ENCODE measurements around the gene IBA57.

Gene IBA57

DNA sequence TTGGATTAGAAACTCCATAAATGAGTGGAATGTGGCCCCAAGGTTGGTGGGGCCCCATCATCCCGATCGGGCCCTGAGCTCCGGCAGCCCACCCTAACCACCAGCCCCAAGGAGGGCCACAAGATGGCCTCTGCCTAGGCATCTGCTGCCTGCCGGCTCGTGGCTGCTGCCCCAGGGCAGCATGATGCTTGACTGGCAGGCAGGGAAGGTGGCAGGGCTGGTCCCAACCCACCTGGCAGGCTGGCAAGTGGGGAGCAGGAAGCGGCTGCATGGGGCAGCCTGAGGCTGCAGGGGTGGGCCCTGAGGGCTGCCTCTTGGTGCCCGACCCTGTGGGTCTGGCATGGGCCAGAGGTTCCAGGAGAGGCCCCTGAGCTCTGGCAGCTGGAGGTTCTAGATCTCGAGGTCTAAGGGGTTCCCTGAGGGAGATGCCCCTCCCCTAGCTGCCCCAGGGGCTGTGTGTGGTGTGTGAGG, 16.6 kb upstream of the IBA57 start:
- TF ChIP-seq POLR2AphosphoS5 (IDR thresholded peaks at IDR 0.05; ENCODE audit: low read depth, low read length) (no peak), POLR2A (IDR thresholded peaks at IDR 0.05; ENCODE audit: low read depth, low read length) (no peak), PAX5 (IDR thresholded peaks at IDR 0.05; ENCODE audit: insufficient read depth, low read length, severe bottlenecking) (no peak), SPI1 (IDR thresholded peaks at IDR 0.05; ENCODE audit: low read depth, low read length) (no peak), POU2F2 (IDR thresholded peaks at IDR 0.05; ENCODE audit: low read depth, low read length) (no peak), TAF1 (IDR thresholded peaks at IDR 0.05; ENCODE audit: low read depth, low read length) (no peak)
- FAIRE-seq (no peak), DNase-seq (ENCODE audit: insufficient read length, low spot score) (no peak)

DNA sequence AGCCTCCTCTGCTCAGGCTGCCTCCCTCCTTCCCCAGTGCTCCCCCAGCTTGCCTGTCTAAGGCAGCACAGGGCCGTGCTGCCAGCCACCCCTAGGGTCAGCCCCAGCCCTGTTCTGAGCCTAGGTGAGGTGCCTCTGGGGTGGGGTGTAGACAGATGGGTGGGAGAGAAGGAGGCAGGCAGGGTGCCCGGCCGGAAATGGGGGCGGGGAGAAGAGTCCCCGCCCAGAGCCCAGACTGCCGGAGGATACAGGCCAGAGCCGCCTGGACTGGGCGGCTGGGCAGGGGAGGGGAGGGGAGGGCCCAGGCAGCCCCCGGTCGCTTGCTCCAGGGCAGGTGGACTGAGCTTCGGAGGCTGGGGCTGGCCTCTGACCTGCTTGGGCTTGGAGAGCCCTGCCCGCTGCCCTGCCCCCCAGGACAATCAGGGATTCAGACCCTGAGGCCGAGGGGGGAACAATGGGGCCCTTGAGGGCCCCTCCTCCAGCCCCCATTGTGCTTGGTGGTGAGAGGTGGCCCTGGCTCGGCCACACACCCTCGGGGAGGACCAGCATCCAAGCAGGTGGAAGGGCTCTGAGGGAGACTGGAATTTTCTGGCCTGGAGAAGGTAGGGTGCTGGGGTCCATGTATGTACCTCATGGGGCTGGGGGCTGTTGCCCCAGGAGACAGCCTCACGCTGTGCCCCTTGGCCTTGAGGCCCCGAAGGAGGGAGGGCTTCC, 16.0 kb upstream of the IBA57 start, which contains the start of gene GJC2:
Gene GJC2, plus strand, starts transcription at position 525 of the 714 bp plus-strand sequence. CDS start 7,829 bp downstream, outside the sequence.
- DNase-seq (ENCODE audit: insufficient read length, low spot score) (no peak), FAIRE-seq (no peak)
- TF ChIP-seq POLR2AphosphoS5 (IDR thresholded peaks at IDR 0.05; ENCODE audit: low read depth, low read length) = no peak
- no peak for TF ChIP-seq PAX5 (IDR thresholded peaks at IDR 0.05; ENCODE audit: insufficient read depth, low read length, severe bottlenecking)
- no peak for TF ChIP-seq SPI1 (IDR thresholded peaks at IDR 0.05; ENCODE audit: low read depth, low read length)
- TF ChIP-seq TAF1 (IDR thresholded peaks at IDR 0.05; ENCODE audit: low read depth, low read length) = no peak
- no peak for TF ChIP-seq POU2F2 (IDR thresholded peaks at IDR 0.05; ENCODE audit: low read depth, low read length)
- no peak for TF ChIP-seq POLR2A (IDR thresholded peaks at IDR 0.05; ENCODE audit: low read depth, low read length)

GRCh38 chr1:228150120-228150460, 15.5 kb upstream of the IBA57 start:
- DNase-seq (ENCODE audit: insufficient read length, low spot score) (no peak), FAIRE-seq (no peak)
- no peak for TF ChIP-seq POLR2AphosphoS5 (IDR thresholded peaks at IDR 0.05; ENCODE audit: low read depth, low read length)
- no peak for TF ChIP-seq POLR2A (IDR thresholded peaks at IDR 0.05; ENCODE audit: low read depth, low read length)
- no peak for TF ChIP-seq PAX5 (IDR thresholded peaks at IDR 0.05; ENCODE audit: insufficient read depth, low read length, severe bottlenecking)
- TF ChIP-seq POU2F2 (IDR thresholded peaks at IDR 0.05; ENCODE audit: low read depth, low read length) = no peak
- no peak for TF ChIP-seq TAF1 (IDR thresholded peaks at IDR 0.05; ENCODE audit: low read depth, low read length)
- no peak for TF ChIP-seq SPI1 (IDR thresholded peaks at IDR 0.05; ENCODE audit: low read depth, low read length)

DNA sequence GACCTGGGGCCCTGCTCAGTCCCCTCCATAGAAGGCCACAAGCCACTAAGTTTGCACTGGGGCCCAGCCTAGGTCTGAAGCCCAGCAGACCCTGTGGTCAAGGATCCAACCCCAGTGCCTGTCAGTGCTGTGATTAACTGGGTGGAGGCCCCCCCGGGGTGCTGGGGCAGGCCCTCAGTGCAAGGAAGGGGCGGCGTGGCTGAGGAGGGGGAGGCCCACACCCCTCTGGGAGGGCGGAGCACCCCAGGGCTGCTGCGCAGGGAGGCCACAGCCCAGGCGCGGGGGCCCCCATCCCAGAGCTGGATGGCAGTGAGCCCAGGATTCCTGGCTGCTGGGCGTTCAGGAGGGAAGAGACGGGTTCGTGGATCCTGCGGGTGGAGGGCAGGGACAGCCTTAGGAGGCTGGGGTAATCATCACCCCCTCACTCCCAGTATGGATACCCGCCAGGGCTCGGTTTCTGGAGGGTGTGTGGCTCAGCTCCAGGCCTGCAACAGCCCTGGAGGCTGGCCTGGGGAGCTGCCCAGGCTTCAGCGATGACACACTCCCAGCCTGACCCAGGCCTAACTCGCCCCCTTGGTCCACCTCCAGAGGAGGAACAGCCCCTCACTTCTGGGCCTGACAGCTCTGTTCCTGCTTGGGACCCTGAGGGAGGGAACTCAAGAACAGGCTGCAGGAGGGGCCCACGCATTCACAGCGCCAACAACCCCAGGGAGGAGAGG, 15.0 kb upstream of the IBA57 start:
- FAIRE-seq (no peak), DNase-seq (ENCODE audit: insufficient read length, low spot score) (peak; percentile 25)

GRCh38 chr1:228151180-228151925, 14.3 kb upstream of the IBA57 start:
- TF ChIP-seq POLR2AphosphoS5 (IDR thresholded peaks at IDR 0.05; ENCODE audit: low read depth, low read length) (no peak), POU2F2 (IDR thresholded peaks at IDR 0.05; ENCODE audit: low read depth, low read length) (0 out of 2 replicates have a peak, but pooled peaks have one; percentile 8)
- DNase-seq (ENCODE audit: insufficient read length, low spot score) (peak; percentile 5), FAIRE-seq (no peak)

More for the DNA sequence above, 15.0 kb upstream of the IBA57 start:
- no peak for TF ChIP-seq SPI1 (IDR thresholded peaks at IDR 0.05; ENCODE audit: low read depth, low read length)
- no peak for TF ChIP-seq PAX5 (IDR thresholded peaks at IDR 0.05; ENCODE audit: insufficient read depth, low read length, severe bottlenecking)
- TF ChIP-seq POLR2AphosphoS5 (IDR thresholded peaks at IDR 0.05; ENCODE audit: low read depth, low read length) = no peak; the same call in 1 of the 2 replicates
- TF ChIP-seq TAF1 (IDR thresholded peaks at IDR 0.05; ENCODE audit: low read depth, low read length) = no peak
- no peak for TF ChIP-seq POU2F2 (IDR thresholded peaks at IDR 0.05; ENCODE audit: low read depth, low read length)
- TF ChIP-seq POLR2A (IDR thresholded peaks at IDR 0.05; ENCODE audit: low read depth, low read length) = no peak

DNA sequence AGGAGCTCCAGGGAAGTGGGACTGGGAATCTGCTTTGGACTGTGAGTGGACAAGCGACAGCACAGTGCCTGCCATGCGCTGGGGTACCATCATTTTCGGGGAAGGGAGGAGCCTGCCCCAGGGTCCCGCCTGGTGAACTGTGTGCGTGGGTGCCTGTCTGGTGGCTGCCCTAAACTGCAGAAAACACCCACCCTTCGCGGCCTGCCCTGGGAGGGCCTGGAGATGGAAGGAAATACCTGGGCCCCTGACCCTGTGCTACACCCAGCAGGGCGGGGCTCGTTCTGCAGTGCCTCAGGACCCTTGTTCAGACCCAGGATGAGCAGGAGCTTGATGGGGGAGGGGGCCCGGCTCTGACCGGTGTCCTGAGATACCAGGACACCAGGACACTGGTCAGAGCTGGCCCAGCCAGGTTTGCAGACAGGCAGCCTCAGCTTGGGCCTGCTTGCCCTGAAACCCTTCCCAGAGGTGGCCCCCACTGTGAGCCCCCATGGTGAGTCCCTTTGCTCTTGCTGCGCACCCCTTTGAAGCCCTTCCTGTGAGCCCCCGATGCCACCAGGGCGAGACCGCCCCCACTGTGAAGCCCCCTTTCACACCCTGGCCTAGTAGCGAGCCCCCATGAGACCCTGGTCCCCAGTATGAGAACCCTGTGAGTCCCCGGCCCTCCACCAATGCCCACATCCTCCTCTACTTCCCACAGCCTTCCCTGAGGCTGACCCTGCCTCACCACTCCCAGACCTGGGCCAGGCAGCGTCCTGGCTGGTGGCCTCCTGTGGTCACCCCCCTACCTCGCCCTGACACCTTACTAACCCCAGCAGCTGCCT, 13.3 kb upstream of the IBA57 start:
- no peak for FAIRE-seq
- no peak for TF ChIP-seq PAX5 (IDR thresholded peaks at IDR 0.05; ENCODE audit: insufficient read depth, low read length, severe bottlenecking)
- TF ChIP-seq TAF1 (IDR thresholded peaks at IDR 0.05; ENCODE audit: low read depth, low read length) = no peak
- TF ChIP-seq SPI1 (IDR thresholded peaks at IDR 0.05; ENCODE audit: low read depth, low read length) = no peak
- no peak for TF ChIP-seq POU2F2 (IDR thresholded peaks at IDR 0.05; ENCODE audit: low read depth, low read length)
- no peak for TF ChIP-seq POLR2A (IDR thresholded peaks at IDR 0.05; ENCODE audit: low read depth, low read length)
- DNase-seq (ENCODE audit: insufficient read length, low spot score) = peak; percentile 3

DNA sequence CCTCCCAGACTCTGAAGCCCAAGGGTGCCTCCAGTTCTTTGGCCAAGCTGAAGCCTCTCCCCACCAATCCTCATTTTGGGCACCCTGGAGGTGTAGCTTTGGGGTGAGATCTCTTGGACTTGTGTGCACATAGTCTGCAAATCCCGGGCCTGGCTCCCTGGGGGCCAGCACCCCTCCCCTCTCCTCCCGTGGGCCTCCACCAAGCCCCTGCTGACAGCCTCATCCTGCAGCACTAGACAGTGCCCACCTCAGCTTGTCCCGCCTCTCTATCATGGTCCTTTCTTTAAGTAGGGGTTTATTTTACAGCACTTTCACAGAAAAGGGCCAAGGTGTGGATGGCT, 12.7 kb upstream of the IBA57 start:
- TF ChIP-seq TAF1 (IDR thresholded peaks at IDR 0.05; ENCODE audit: low read depth, low read length) (no peak), PAX5 (IDR thresholded peaks at IDR 0.05; ENCODE audit: insufficient read depth, low read length, severe bottlenecking) (no peak), POLR2AphosphoS5 (IDR thresholded peaks at IDR 0.05; ENCODE audit: low read depth, low read length) (no peak), POU2F2 (IDR thresholded peaks at IDR 0.05; ENCODE audit: low read depth, low read length) (no peak), POLR2A (IDR thresholded peaks at IDR 0.05; ENCODE audit: low read depth, low read length) (no peak), SPI1 (IDR thresholded peaks at IDR 0.05; ENCODE audit: low read depth, low read length) (no peak)
- DNase-seq (ENCODE audit: insufficient read length, low spot score) = peak; percentile 12
- FAIRE-seq = no peak

GRCh38 chr1:228154021-228154669, 11.5 kb upstream of the IBA57 start:
- FAIRE-seq (no peak), DNase-seq (ENCODE audit: insufficient read length, low spot score) (no peak)
- TF ChIP-seq SPI1 (IDR thresholded peaks at IDR 0.05; ENCODE audit: low read depth, low read length) = no peak
- no peak for TF ChIP-seq POLR2AphosphoS5 (IDR thresholded peaks at IDR 0.05; ENCODE audit: low read depth, low read length)
- no peak for TF ChIP-seq PAX5 (IDR thresholded peaks at IDR 0.05; ENCODE audit: insufficient read depth, low read length, severe bottlenecking)
- no peak for TF ChIP-seq POU2F2 (IDR thresholded peaks at IDR 0.05; ENCODE audit: low read depth, low read length)
- no peak for TF ChIP-seq TAF1 (IDR thresholded peaks at IDR 0.05; ENCODE audit: low read depth, low read length)

All from GM12891 (cell line).